ENCODE data around the gene DTNB. TPM values are rescaled to one million over a fixed set of nuclear protein-coding genes. Genes with fewer than 3 reads are reported as not detected.

The DTNB gene
- total and polyA plus RNA-seq, 10 of the 15 experiments (the other 5 are each of a cell fraction or from before 2014, with no cell fraction given): 4.5 to 30.6 (median 11.9) TPM

GRCh38 chr2:25388491-25388890, 284.9 kb downstream of the DTNB start:
- intact Hi-C loops (cut with micrococcal nuclease; ENCODE audit: unreplicated experiment) (no loop called here), in situ Hi-C loops (cut with MboI) (no loop called here)
- peak overlapping the region; percentile 75 for H2AFZ ChIP-seq (ENCODE audit: control insufficient read depth, low read depth, low read length)
- 2% methylated on average over 6 of the region's 6 CpGs for WGBS (ENCODE audit: insufficient coverage, insufficient replicate concordance, low lambda C conversion rate, missing lambda C conversion rate)
- H3K9me3 ChIP-seq (replicated peaks; ENCODE audit: control insufficient read depth, insufficient read depth, low read length): no peaks in the 10 kb centered on the region; the same call in 2 of the 3 replicates
- H3K27ac ChIP-seq (ENCODE audit: control insufficient read depth, insufficient read depth): no peak overlapping the region
- H3K79me2 ChIP-seq (ENCODE audit: control insufficient read depth, insufficient read depth, low read length): no peaks in the 10 kb centered on the region
- H4K20me1 ChIP-seq (ENCODE audit: control insufficient read depth, insufficient read depth): no peaks in the 10 kb centered on the region
- no peaks in the 10 kb centered on the region for H3K36me3 ChIP-seq (ENCODE audit: control insufficient read depth in 2 of 2, insufficient read depth in 2 of 2, low read length in 1 of 2)
- SMC1A ChIA-PET (ENCODE audit: uncharacterized antibody, unreplicated experiment): interaction anchor here (0.8 to 2.4 kb wide), 2 partner anchors 8 to 126 kb away, joined by 3 to 11 read pairs; no protein-coding TSS in a partner anchor
- no peak for DNase-seq (ENCODE audit: low read depth, low spot score)
- peak overlapping the region; percentile 65 for H3K4me2 ChIP-seq (ENCODE audit: control insufficient read depth, insufficient read depth)
- CTCF ChIA-PET: no interaction called here
- peak; percentile 86 for ATAC-seq
- peak; percentile 41 for FAIRE-seq
- no peak overlapping the region for H3K9ac ChIP-seq (ENCODE audit: control insufficient read depth, insufficient read depth, low read length)
- H3K4me1 ChIP-seq (ENCODE audit: control insufficient read depth, insufficient read depth, low read length): peaks cover 12% of the 10 kb centered on the region
- no peaks in the 10 kb centered on the region for H3K27me3 ChIP-seq (replicated peaks in 1 of 2; ENCODE audit: control insufficient read depth in 2 of 2, insufficient read depth in 2 of 2, low read length in 1 of 2)
- POLR2A ChIA-PET: interaction anchor here (0.6 to 1.2 kb wide), 3 partner anchors 26 to 178 kb away, joined by 3 read pairs; no protein-coding TSS in a partner anchor
- no TSS peak for BruUV-seq (replicated peaks)
- no peak overlapping the region for H3K4me3 ChIP-seq
- RAD21 ChIA-PET (ENCODE audit: unreplicated experiment): interaction anchor here (0.9 to 1.9 kb wide), 4 partner anchors 8 to 33 kb away, joined by 3 to 6 read pairs (median 4); no protein-coding TSS in a partner anchor
- 0 out of 2 replicates have a peak, but pooled peaks have one; percentile 33 for TF ChIP-seq HDGF (IDR thresholded peaks at IDR 0.05)
- TF ChIP-seq, protein P1, sequence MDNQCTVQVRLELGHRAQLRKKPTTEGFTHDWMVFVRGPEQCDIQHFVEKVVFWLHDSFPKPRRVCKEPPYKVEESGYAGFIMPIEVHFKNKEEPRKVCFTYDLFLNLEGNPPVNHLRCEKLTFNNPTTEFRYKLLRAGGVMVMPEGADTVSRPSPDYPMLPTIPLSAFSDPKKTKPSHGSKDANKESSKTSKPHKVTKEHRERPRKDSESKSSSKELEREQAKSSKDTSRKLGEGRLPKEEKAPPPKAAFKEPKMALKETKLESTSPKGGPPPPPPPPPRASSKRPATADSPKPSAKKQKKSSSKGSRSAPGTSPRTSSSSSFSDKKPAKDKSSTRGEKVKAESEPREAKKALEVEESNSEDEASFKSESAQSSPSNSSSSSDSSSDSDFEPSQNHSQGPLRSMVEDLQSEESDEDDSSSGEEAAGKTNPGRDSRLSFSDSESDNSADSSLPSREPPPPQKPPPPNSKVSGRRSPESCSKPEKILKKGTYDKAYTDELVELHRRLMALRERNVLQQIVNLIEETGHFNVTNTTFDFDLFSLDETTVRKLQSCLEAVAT (IDR thresholded peaks at IDR 0.05): 0 out of 2 replicates have a peak, but pooled peaks have one; percentile 41
- no peak for TF ChIP-seq ZNF384 (IDR thresholded peaks at IDR 0.05; ENCODE audit: borderline replicate concordance, low read depth, low read length)

- no peak overlapping the region for H3K9ac ChIP-seq (ENCODE audit: control insufficient read depth, insufficient read depth, low read length)
- peak overlapping the region; percentile 65 for H3K4me2 ChIP-seq (ENCODE audit: control insufficient read depth, insufficient read depth)
- H3K79me2 ChIP-seq (ENCODE audit: control insufficient read depth, insufficient read depth, low read length): no peaks in the 10 kb centered on the region
- ATAC-seq (no peak; the same call in 2 of the 3 replicates), DNase-seq (ENCODE audit: low read depth, low spot score) (no peak), FAIRE-seq (no peak)
- ChIA-PET SMC1A (ENCODE audit: uncharacterized antibody, unreplicated experiment) (interaction anchor here (0.8 to 2.4 kb wide), 3 partner anchors 7 to 126 kb away, joined by 3 to 11 read pairs (median 9); no protein-coding TSS in a partner anchor), RAD21 (ENCODE audit: unreplicated experiment) (interaction anchor here (1.0 to 1.9 kb wide), 2 partner anchors 11 to 33 kb away, joined by 3 to 6 read pairs; no protein-coding TSS in a partner anchor), CTCF (interaction anchor here (1.9 kb wide), 1 partner anchor 11 kb away, joined by 8 read pairs; no protein-coding TSS in a partner anchor), POLR2A (interaction anchor here (1.1 to 1.2 kb wide), 2 partner anchors 26 to 178 kb away, joined by 3 read pairs; no protein-coding TSS in a partner anchor)
- WGBS (ENCODE audit: insufficient coverage, insufficient replicate concordance, low lambda C conversion rate, missing lambda C conversion rate): 94% methylated on average over 17 of the region's 17 CpGs
- no peak overlapping the region for H3K4me3 ChIP-seq
- TF ChIP-seq EP300 (IDR thresholded peaks at IDR 0.05; ENCODE audit: borderline replicate concordance in 1 of 2, control insufficient read depth in 1 of 2, low read depth in 2 of 2, low read length in 2 of 2) (no peak), POLR2A (IDR thresholded peaks at IDR 0.05; ENCODE audit: low read depth, low read length) (peak; percentile 2; the same call in 1 of the 2 replicates), NBN (IDR thresholded peaks at IDR 0.05) (no peak)
- H3K9me3 ChIP-seq (replicated peaks; ENCODE audit: control insufficient read depth, insufficient read depth, low read length): no peaks in the 10 kb centered on the region; the same call in 2 of the 3 replicates
- no peak overlapping the region for H3K27ac ChIP-seq (ENCODE audit: control insufficient read depth, insufficient read depth)
- no peaks in the 10 kb centered on the region for H3K27me3 ChIP-seq (replicated peaks in 1 of 2; ENCODE audit: control insufficient read depth in 2 of 2, insufficient read depth in 2 of 2, low read length in 1 of 2)
- H3K4me1 ChIP-seq (ENCODE audit: control insufficient read depth, insufficient read depth, low read length): peaks cover 12% of the 10 kb centered on the region
- H3K36me3 ChIP-seq (ENCODE audit: control insufficient read depth in 2 of 2, insufficient read depth in 2 of 2, low read length in 1 of 2): no peaks in the 10 kb centered on the region
- no TSS peak for BruUV-seq (replicated peaks)
- H2AFZ ChIP-seq (ENCODE audit: control insufficient read depth, low read depth, low read length): peak overlapping the region; percentile 75
- H4K20me1 ChIP-seq (ENCODE audit: control insufficient read depth, insufficient read depth): no peaks in the 10 kb centered on the region
- intact Hi-C loops (cut with micrococcal nuclease; ENCODE audit: unreplicated experiment) (no loop called here), in situ Hi-C loops (cut with MboI) (no loop called here)
These were observed 285.4 kb downstream of the DTNB start for GRCh38 chr2:25387876-25388449.

All from GM12878 (cell line).